MG63 (cell line): Measurements from ENCODE around the gene AIF1L. TPM values are rescaled to one million over a fixed set of nuclear protein-coding genes. Genes with fewer than 3 reads are reported as not detected.
"Not testable (repeated sequence)": the region's sequence is repeated elsewhere in the genome, so short reads cannot be mapped to it uniquely, and the experiment has no call there.

Source experiments
- DNase-seq: peaks from one replicate; pipeline ENCODE4 v3.0.0-alpha.2; 2020
- H3K27me3 ChIP-seq: fragments of 250-450 bp; sonication (Bioruptor Pico); 2 replicates; pipeline ENCODE4 v1.5.1; 2020; ENCODE audit warnings: mild to moderate bottlenecking, moderate library complexity
- H3K36me3 ChIP-seq: fragments of 250-450 bp; sonication (Bioruptor Pico); 2 replicates; pipeline ENCODE4 v1.5.1; 2020; ENCODE audit warnings: mild to moderate bottlenecking, moderate library complexity
- H3K4me3 ChIP-seq: fragments of 250-450 bp; sonication (Bioruptor Pico); 2 replicates; pipeline ENCODE4 v1.5.1; 2020; ENCODE audit warnings: mild to moderate bottlenecking, moderate library complexity
- H3K9me3 ChIP-seq: fragments of 250-450 bp; sonication (Bioruptor Pico); 2 replicates; pipeline ENCODE4 v1.5.1; 2020; ENCODE audit warnings: mild to moderate bottlenecking, moderate library complexity
- total RNA-seq: library from RNA; depleted of rRNA; stranded (reverse); fragments of >200 nt; shearing (Covaris generic); gene quantifications from 2 replicates; pipeline ENCODE4 v1.2.3, GENCODE V29; 2014; ENCODE audit warnings: low replicate concordance

The AIF1L gene
- total RNA-seq, 1 experiment from 2014 or later: 25.7 TPM

GRCh38 chr9:131092548-131093440 lies 3.5 kb upstream of the AIF1L start:
- Histone ChIP-seq H3K4me3 (no peak overlapping the region), H3K36me3 (no peaks in the 10 kb centered on the region), H3K27me3 (no peaks in the 10 kb centered on the region), H3K9me3 (no peaks in the 10 kb centered on the region)
- no peak for DNase-seq

- Histone ChIP-seq H3K36me3 (no peaks in the 10 kb centered on the region), H3K9me3 (no peaks in the 10 kb centered on the region), H3K4me3 (no peak overlapping the region), H3K27me3 (no peaks in the 10 kb centered on the region)
- DNase-seq: no peak
Observed at GRCh38 chr9:131094015-131094414, 2.3 kb upstream of the AIF1L start.

GRCh38 chr9:131094622-131095021 lies 1.7 kb upstream of the AIF1L start:
- H3K36me3 ChIP-seq: no peaks in the 10 kb centered on the region
- no peaks in the 10 kb centered on the region for H3K27me3 ChIP-seq
- no peaks in the 10 kb centered on the region for H3K9me3 ChIP-seq
- H3K4me3 ChIP-seq: no peak overlapping the region
- DNase-seq: peak; percentile 91

GRCh38 chr9:131095666-131096268 lies 564 bp upstream of the AIF1L start:
- Histone ChIP-seq H3K4me3 (peak overlapping the region; percentile 57), H3K9me3 (no peaks in the 10 kb centered on the region), H3K36me3 (no peaks in the 10 kb centered on the region), H3K27me3 (no peaks in the 10 kb centered on the region)
- no peak for DNase-seq

GRCh38 chr9:131097126-131097947 lies 1.0 kb downstream of the AIF1L start:
- Histone ChIP-seq H3K4me3 (peak overlapping the region; percentile 57), H3K36me3 (no peaks in the 10 kb centered on the region; the same call in 1 of the 2 replicates), H3K27me3 (no peaks in the 10 kb centered on the region), H3K9me3 (no peaks in the 10 kb centered on the region)
- no peak for DNase-seq

DNA sequence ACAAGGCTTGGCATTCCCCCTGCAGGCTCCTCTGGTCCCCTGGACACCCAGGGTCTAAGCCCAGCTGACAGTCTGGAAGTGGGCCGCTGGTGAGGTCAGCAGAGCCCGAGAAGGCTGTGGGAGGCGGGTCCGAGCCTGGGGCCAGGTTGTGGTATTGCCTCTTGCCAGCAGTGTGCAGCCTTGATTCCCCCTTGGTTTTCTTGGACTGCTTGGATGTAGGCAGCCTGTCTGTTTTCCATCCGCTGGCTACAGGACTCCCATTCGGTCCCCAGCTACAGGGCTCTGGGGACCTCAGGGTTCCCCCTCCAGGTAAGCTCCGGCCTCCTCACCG lies 1.6 kb downstream of the AIF1L start:
- no peaks in the 10 kb centered on the region; the same call in 1 of the 2 replicates for H3K36me3 ChIP-seq
- no peaks in the 10 kb centered on the region for H3K9me3 ChIP-seq
- no peaks in the 10 kb centered on the region for H3K27me3 ChIP-seq
- peak; percentile 20 for DNase-seq
- peak overlapping the region; percentile 57 for H3K4me3 ChIP-seq

DNA sequence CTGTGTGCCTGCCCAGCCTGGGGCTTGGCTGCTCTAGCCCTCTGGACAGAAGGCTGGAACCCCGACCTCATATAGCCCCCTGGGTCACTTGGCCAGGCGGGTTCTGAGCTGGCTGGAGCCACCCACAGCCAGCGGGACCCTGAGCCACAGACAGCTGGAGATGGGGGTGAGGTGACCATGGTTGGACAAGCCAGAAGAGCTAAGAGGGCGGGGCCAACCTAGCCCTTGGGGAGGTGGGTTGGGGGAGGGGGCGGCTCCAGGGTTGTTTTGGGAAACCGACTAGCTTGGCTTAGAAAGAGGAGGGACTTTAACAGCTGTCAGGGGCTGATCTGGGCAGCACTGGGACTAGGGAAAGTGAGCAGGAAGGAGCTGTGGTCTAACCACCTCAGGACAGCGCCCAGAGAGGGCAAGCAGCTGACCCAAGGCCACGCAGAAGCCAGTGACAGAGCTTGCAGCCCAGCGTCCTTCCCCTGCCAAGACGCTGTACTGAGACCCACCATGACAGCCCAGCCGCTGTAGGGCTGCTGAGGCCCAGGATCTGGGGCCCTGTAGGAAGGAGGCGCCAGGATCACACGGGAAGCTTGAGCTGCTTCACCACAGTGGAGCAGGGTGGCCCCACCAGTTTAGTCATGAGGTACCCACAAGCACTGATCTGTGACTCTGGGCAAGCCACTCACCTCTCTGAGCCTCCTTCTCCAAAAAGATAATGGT lies 2.2 kb downstream of the AIF1L start:
- no peak overlapping the region for H3K4me3 ChIP-seq
- no peak for DNase-seq

DNA sequence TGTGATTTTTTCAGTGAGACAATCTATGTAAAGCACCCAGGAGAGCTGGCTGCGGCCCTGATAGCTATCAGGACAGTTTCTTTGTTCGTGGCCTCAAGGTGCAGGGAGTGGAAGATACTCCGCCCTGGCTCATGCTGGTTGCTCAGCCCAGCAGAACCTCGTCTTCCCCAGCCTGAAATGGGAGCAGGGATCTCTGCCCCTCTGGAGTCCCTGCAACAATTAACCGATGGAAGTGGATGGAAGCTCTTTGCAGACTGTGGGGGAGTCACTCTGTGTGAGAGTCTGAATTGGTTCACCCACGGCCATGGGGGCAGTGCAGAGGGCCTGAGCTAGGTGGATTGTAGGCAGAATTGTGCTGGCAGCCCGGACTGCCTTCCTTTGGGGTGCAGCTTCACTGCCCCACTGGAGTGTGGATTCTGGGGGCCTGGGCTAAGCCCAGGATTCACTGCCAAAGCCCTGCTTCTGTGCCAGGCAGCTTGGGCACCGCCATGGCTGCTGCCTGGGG lies 2.8 kb downstream of the AIF1L start:
- Histone ChIP-seq H3K9me3 (no peaks in the 10 kb centered on the region), H3K36me3 (no peaks in the 10 kb centered on the region; the same call in 1 of the 2 replicates), H3K27me3 (no peaks in the 10 kb centered on the region), H3K4me3 (no peak overlapping the region)
- DNase-seq: no peak

More for the DNA sequence above, 2.2 kb downstream of the AIF1L start:
- H3K9me3 ChIP-seq: no peaks in the 10 kb centered on the region
- H3K27me3 ChIP-seq: no peaks in the 10 kb centered on the region
- H3K36me3 ChIP-seq: no peaks in the 10 kb centered on the region; the same call in 1 of the 2 replicates

DNA sequence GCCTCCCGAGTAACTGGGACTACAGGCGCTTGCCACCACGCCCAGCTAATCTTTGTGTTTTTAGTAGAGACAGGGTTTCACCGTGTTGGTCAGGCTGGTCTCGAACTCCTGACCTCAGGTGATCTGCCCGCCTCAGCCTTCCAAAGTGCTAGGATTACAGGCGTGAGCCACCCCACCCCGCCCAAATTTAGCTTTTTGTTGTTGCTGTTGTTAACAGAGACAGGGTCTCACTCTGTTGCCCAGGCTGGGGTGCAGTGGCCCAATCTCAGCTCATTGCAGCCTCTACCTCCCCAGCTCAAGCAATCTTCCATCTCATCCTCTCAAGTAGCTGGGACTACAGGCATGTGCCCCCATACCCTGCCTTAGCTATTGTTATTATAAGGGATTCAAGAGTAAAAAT lies 3.5 kb downstream of the AIF1L start:
- H3K9me3 ChIP-seq: not testable (repeated sequence)

DNA sequence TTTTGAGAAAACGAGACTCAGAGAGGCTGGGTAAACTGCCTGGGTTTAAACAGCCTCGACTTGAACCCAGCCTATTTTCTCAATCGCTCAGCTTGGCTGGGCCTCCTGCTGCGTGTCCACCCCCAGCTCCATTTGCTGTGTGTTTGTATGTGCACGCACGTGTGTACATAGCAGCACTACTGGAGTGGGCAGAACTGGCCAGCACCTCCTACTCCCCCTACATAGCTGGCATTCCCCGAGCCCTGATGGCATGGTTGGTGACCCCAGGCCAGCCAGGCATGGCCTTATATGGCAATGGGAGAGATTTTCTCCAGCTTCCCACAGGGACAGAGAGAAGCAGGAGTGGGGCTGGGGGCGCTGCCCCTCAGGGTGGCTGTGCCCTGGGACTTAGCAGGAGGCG lies 4.1 kb downstream of the AIF1L start:
- H3K36me3 ChIP-seq: no peaks in the 10 kb centered on the region; the same call in 1 of the 2 replicates
- no peaks in the 10 kb centered on the region for H3K9me3 ChIP-seq
- DNase-seq: no peak
- H3K27me3 ChIP-seq: no peaks in the 10 kb centered on the region
- H3K4me3 ChIP-seq: no peak overlapping the region

More for the DNA sequence above, 3.5 kb downstream of the AIF1L start:
- not testable (repeated sequence) for H3K36me3 ChIP-seq, DNase-seq, H3K27me3 ChIP-seq, H3K4me3 ChIP-seq

DNA sequence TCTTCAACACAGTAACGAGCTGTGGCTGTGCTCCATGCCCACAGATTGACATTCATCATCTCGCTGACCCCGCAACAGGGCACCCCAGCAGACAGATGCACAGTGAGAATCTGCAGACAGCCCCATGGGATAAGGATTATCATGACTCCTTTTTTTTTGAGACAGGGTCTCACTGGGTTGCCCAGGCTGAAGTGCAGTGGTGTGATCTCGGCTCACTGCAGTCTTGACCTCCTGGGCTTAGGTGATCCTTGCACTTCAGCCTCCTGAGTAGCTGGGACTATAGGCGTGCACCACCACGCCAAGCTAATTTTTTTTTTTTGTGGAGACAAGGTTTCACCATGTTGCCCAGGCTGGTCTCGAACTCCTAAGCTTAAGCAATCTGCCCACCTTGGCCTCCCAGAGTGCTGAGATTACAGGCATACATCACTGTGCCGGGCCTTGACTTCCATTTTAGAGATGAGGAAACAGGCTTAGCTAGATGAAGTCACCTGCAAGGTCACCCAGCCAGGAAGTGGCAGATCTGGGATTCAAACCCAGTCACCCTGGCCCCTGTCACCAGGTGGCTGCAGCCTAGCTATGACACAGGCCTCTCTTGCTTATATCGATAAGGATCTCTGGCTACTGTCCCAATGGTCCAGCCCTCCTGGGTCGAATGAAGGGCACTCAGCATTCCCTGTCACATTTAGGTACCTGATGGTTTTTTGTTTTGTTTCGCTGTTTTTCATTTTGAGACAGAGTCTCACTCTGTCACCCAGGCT lies 5.1 kb downstream of the AIF1L start:
- Histone ChIP-seq H3K9me3 (no peaks in the 10 kb centered on the region), H3K36me3 (no peaks in the 10 kb centered on the region; the same call in 1 of the 2 replicates), H3K4me3 (no peak overlapping the region), H3K27me3 (no peaks in the 10 kb centered on the region)
- DNase-seq: no peak

DNA sequence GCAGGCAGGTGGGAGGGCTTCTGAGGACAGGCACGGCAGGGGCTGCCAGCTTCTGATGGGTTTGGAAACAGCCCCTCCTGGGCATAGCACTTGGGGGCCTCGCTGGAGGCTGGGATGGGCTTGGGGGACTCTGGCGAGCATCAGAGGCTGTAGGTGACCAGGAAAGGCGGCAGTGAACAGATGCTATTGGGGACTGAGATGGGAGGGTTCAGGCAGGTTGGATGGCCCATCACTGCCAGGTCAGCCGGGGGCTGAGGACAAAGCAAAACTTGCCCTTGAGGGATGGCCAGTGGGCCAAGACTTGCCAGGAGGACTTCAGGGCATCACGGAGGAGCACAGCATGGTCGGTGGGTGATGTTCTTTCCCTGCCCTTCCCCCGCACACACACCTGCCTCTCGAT lies 6.7 kb downstream of the AIF1L start:
- DNase-seq: no peak
- Histone ChIP-seq H3K4me3 (no peak overlapping the region), H3K27me3 (no peaks in the 10 kb centered on the region), H3K9me3 (no peaks in the 10 kb centered on the region), H3K36me3 (no peaks in the 10 kb centered on the region; the same call in 1 of the 2 replicates)

GRCh38 chr9:131103535-131103934 lies 7.2 kb downstream of the AIF1L start:
- Histone ChIP-seq H3K27me3 (no peaks in the 10 kb centered on the region), H3K9me3 (no peaks in the 10 kb centered on the region), H3K36me3 (no peaks in the 10 kb centered on the region; the same call in 1 of the 2 replicates), H3K4me3 (no peak overlapping the region)
- DNase-seq: no peak

- H3K4me3 ChIP-seq: no peak overlapping the region
- H3K9me3 ChIP-seq: no peaks in the 10 kb centered on the region
- no peak for DNase-seq
- H3K27me3 ChIP-seq: no peaks in the 10 kb centered on the region
- no peaks in the 10 kb centered on the region; the same call in 1 of the 2 replicates for H3K36me3 ChIP-seq
Observed at GRCh38 chr9:131104016-131104740, 7.8 kb downstream of the AIF1L start.

- H3K27me3 ChIP-seq: no peaks in the 10 kb centered on the region
- DNase-seq: no peak
- no peaks in the 10 kb centered on the region; the same call in 1 of the 2 replicates for H3K36me3 ChIP-seq
- H3K9me3 ChIP-seq: no peaks in the 10 kb centered on the region
- H3K4me3 ChIP-seq: no peak overlapping the region
Observed at GRCh38 chr9:131105952-131106351, 9.6 kb downstream of the AIF1L start.
